OCI-LY7 (cell line): ENCODE data around the gene ABCA8. TPM values are rescaled to one million over a fixed set of nuclear protein-coding genes. Genes with fewer than 3 reads are reported as not detected.
A peak's percentile ranks its signal among the peaks of the same experiment; 100 is the strongest.

ENCODE experiments used
- BruUV-seq: library from RNA; stranded (reverse); fragments of 400-500 nt; replicated peaks from 2 replicates; lab custom pipeline; 2021; lab: Mats Ljungman, UMichigan
- CTCF ChIA-PET: fragments of 300-600 bp; sonication (Branson Sonifier 250); formaldehyde crosslinking; loops from one replicate; lab custom pipeline; 2022; ENCODE audit warnings: antibody characterized with exemption; ENCODE audit not compliant: unreplicated experiment; lab: Charles Lee
- POLR2A ChIA-PET: fragments of 300-600 bp; sonication (Branson Sonifier 250); formaldehyde crosslinking; loops from one replicate; lab custom pipeline; 2022; ENCODE audit warnings: antibody characterized with exemption; lab: Charles Lee
- DNase-seq: peaks from one replicate; pipeline ENCODE4 v3.0.0-alpha.2; 2015; ENCODE audit warnings: low spot score
- H2AFZ ChIP-seq: fragments of 200-600 bp; sonication (generic), shearing (Covaris generic); 2 replicates; pipeline ENCODE4 v1.6.1; 2014; ENCODE audit warnings: mild to moderate bottlenecking, antibody characterized with exemption, low read length, moderate library complexity
- H3K27ac ChIP-seq: fragments of 200-600 bp; sonication (generic); 2 replicates; pipeline ENCODE4 v1.5.1; 2014; ENCODE audit warnings: mixed run types, low read depth, mild to moderate bottlenecking, moderate library complexity, low read length, inconsistent platforms; ENCODE audit not compliant: poor library complexity, severe bottlenecking
- H3K36me3 ChIP-seq: fragments of 200-600 bp; sonication (generic); 2 replicates; pipeline ENCODE4 v1.6.1; 2014; ENCODE audit warnings: mild to moderate bottlenecking, antibody characterized with exemption, low read length, moderate library complexity, mixed read lengths; ENCODE audit not compliant: insufficient read depth
- H3K4me1 ChIP-seq: fragments of 200-600 bp; sonication (generic); 2 replicates; pipeline ENCODE4 v1.5.1; 2014; ENCODE audit warnings: mild to moderate bottlenecking, low read length; ENCODE audit not compliant: insufficient read depth, poor library complexity, severe bottlenecking
- H3K4me2 ChIP-seq: fragments of 200-600 bp; sonication (generic); 2 replicates; pipeline ENCODE4 v1.6.1; 2014; ENCODE audit warnings: mild to moderate bottlenecking, low read length
- H3K4me3 ChIP-seq: fragments of 200-600 bp; sonication (generic); 2 replicates; pipeline ENCODE4 v1.5.1; 2014; ENCODE audit warnings: mild to moderate bottlenecking, low read depth, low read length; ENCODE audit not compliant: poor library complexity, severe bottlenecking
- H3K79me2 ChIP-seq: fragments of 200-600 bp; sonication (generic); 2 replicates; pipeline ENCODE4 v1.6.1; 2016; ENCODE audit warnings: low read depth, mild to moderate bottlenecking, low read length, moderate library complexity, mixed read lengths; ENCODE audit not compliant: insufficient read depth
- H3K9me2 ChIP-seq: fragments of 200-600 bp; sonication (generic); 2 replicates; pipeline ENCODE4 v1.6.1; 2016; ENCODE audit warnings: mild to moderate bottlenecking, low read length, mixed read lengths; ENCODE audit not compliant: insufficient read depth
- H3K9me3 ChIP-seq: fragments of 200-600 bp; sonication (generic); 2 replicates; pipeline ENCODE4 v1.6.1; 2014; ENCODE audit warnings: mild to moderate bottlenecking, mixed run types, low read length, mixed read lengths
- H4K20me1 ChIP-seq: fragments of 200-600 bp; sonication (generic); 2 replicates; pipeline ENCODE4 v1.6.1; 2014; ENCODE audit warnings: mild to moderate bottlenecking, antibody characterized with exemption, low read length, moderate library complexity, mixed read lengths; ENCODE audit not compliant: insufficient read depth
- CTCF ChIP-seq: fragments of 200-600 bp; sonication (generic); conservative IDR thresholded peaks from 2 replicates; pipeline ENCODE4 v1.5.1; 2014; ENCODE audit warnings: mild to moderate bottlenecking, antibody characterized with exemption, low read length, moderate library complexity, mixed read lengths
- EZH2phosphoT487 ChIP-seq: fragments of 200-600 bp; sonication (generic); IDR thresholded peaks from 2 replicates; pipeline ENCODE4 v1.6.1; 2018; ENCODE audit warnings: low read depth, borderline replicate concordance, mild to moderate bottlenecking, mixed run types, antibody characterized with exemption, low read length, moderate library complexity, mixed read lengths
- intact Hi-C: fragments of 100-400 bp; cut with micrococcal nuclease; formaldehyde crosslinking; loops from one replicate; pipeline ENCODE4 v1.10.0; 2022; ENCODE audit not compliant: unreplicated experiment
- total RNA-seq, 2 experiments: library from RNA; depleted of rRNA in 1 of 2; stranded (reverse); fragments of >200 nt in 1 of 2; shearing (Covaris generic) in 1 of 2; gene quantifications; 2 replicates each; pipeline ENCODE4 v1.2.3, GENCODE V29; 2014 to 2022

ABCA8 gene
- total RNA-seq, 2 experiments from 2014 or later = not detected

- Histone ChIP-seq H3K27ac (no peak overlapping the region), H3K36me3 (no peaks in the 10 kb centered on the region), H3K4me2 (no peak overlapping the region), H3K4me3 (no peak overlapping the region), H4K20me1 (no peaks in the 10 kb centered on the region), H2AFZ (no peak overlapping the region), H3K79me2 (no peaks in the 10 kb centered on the region), H3K9me3 (no peaks in the 10 kb centered on the region), H3K4me1 (no peaks in the 10 kb centered on the region), H3K9me2 (no peaks in the 10 kb centered on the region)
- TF ChIP-seq EZH2phosphoT487 (no peak), CTCF (peak; percentile 76)
- peak; percentile 19 for DNase-seq
- intact Hi-C loops = loop anchor here (2.0 kb wide), 1 partner anchor 132 kb away; no protein-coding TSS in a partner anchor
- CTCF ChIA-PET = interaction anchor here (0.5 kb wide), 1 partner anchor 64 kb away, joined by 3 read pairs; no protein-coding TSS in a partner anchor
- POLR2A ChIA-PET = interaction anchor here (0.6 kb wide), 1 partner anchor 82 kb away, joined by 3 read pairs; no protein-coding TSS in a partner anchor
- no TSS peak for BruUV-seq
Observed at GRCh38 chr17:68906638-68907037, 48.6 kb downstream of the ABCA8 start.

- no TSS peak for BruUV-seq
- Histone ChIP-seq H3K4me3 (no peak overlapping the region), H3K9me3 (no peaks in the 10 kb centered on the region), H3K4me1 (no peaks in the 10 kb centered on the region), H4K20me1 (no peaks in the 10 kb centered on the region), H3K36me3 (no peaks in the 10 kb centered on the region), H3K9me2 (no peaks in the 10 kb centered on the region), H2AFZ (no peak overlapping the region), H3K4me2 (no peak overlapping the region), H3K79me2 (no peaks in the 10 kb centered on the region), H3K27ac (no peak overlapping the region)
- DNase-seq = no peak
- POLR2A ChIA-PET = interaction anchor here (1.1 kb wide), 1 partner anchor 12 kb away, joined by 3 read pairs; no protein-coding TSS in a partner anchor
- intact Hi-C loops = no loop called here
- CTCF ChIA-PET = no interaction called here
- TF ChIP-seq CTCF = no peak
- TF ChIP-seq EZH2phosphoT487 = no peak
Observed at GRCh38 chr17:68903286-68903685, 51.9 kb downstream of the ABCA8 start.

- Histone ChIP-seq H2AFZ (no peak overlapping the region), H3K4me3 (no peak overlapping the region), H3K79me2 (no peaks in the 10 kb centered on the region), H3K9me2 (no peaks in the 10 kb centered on the region), H3K9me3 (no peaks in the 10 kb centered on the region), H3K27ac (no peak overlapping the region), H3K4me2 (no peak overlapping the region), H3K36me3 (no peaks in the 10 kb centered on the region), H3K4me1 (no peaks in the 10 kb centered on the region), H4K20me1 (no peaks in the 10 kb centered on the region)
- POLR2A ChIA-PET = interaction anchor here (0.5 to 0.6 kb wide), 2 partner anchors 391 to 1874 kb away, joined by 3 read pairs; no protein-coding TSS in a partner anchor
- no peak for TF ChIP-seq CTCF
- TF ChIP-seq EZH2phosphoT487 = no peak
- intact Hi-C loops = no loop called here
- CTCF ChIA-PET = no interaction called here
- no TSS peak for BruUV-seq
- DNase-seq = no peak
Observed at GRCh38 chr17:68897557-68897956, 57.6 kb downstream of the ABCA8 start.
